Prostate gland (tissue), 2 donors: ENCODE measurements around the gene HNRNPR. TPM values are rescaled to one million over a fixed set of nuclear protein-coding genes. Genes with fewer than 3 reads are reported as not detected.

ENCODE experiments used
- DNase-seq: peaks from one replicate; pipeline ENCODE4 v3.0.0-alpha.2; 2019; ENCODE audit warnings: low spot score
- H3K27ac ChIP-seq, 2 donors: fragments of 200-600 bp; sonication (generic); 2 replicates each; pipeline ENCODE4 v1.5.1; 2017 to 2019
- H3K27me3 ChIP-seq: fragments of 200-600 bp; sonication (generic); replicated peaks from 2 replicates; pipeline ENCODE4 v1.5.1; 2019; ENCODE audit not compliant: insufficient read depth
- H3K36me3 ChIP-seq, 2 donors: fragments of 200-600 bp; sonication (generic); 1 replicate in 1 of 2; 2 replicates in 1 of 2; pipeline versions ENCODE4 v1.5.1 to v1.8.1; 2017 to 2019
- H3K4me1 ChIP-seq: fragments of 200-600 bp; sonication (generic); replicated peaks from 2 replicates; pipeline ENCODE4 v1.5.1; 2019
- H3K4me3 ChIP-seq, 2 donors: fragments of 200-600 bp; sonication (generic); 2 replicates each; pipeline ENCODE4 v1.5.1; 2017 to 2019
- H3K9me3 ChIP-seq: fragments of 200-600 bp; sonication (generic); 2 replicates; pipeline ENCODE4 v1.5.1; 2017
- CTCF ChIP-seq, 4 experiments: fragments of 200-600 bp in 2 of 4; fragments of 450-650 bp in 2 of 4; sonication (generic) in 2 of 4; IDR thresholded peaks; 1 replicate in 3 of 4; 2 replicates in 1 of 4; pipeline ENCODE4 v1.5.1; 2016 to 2019; ENCODE audit warnings: antibody characterized with exemption in 4 of 4, mild to moderate bottlenecking in 2 of 4, moderate library complexity in 2 of 4
- POLR2A ChIP-seq: fragments of 450-650 bp; IDR thresholded peaks from one replicate; pipeline ENCODE4 v1.6.1; 2016; ENCODE audit warnings: antibody characterized with exemption, mild to moderate bottlenecking
- POLR2AphosphoS5 ChIP-seq: sonication (generic); formaldehyde crosslinking; IDR thresholded peaks from one replicate; pipeline ENCODE4 v1.6.1; 2017; ENCODE audit warnings: antibody characterized with exemption
- WGBS: methylation state at CpG from one replicate; pipeline ENCODE4 v1.1.5; 2018; 5-methylcytosine and 5-hydroxymethylcytosine counted together
- intact Hi-C: fragments of 100-400 bp; cut with DNase I; formaldehyde crosslinking; loops from one replicate; pipeline ENCODE4 v1.14.2; 2022
- total RNA-seq, 2 donors: library from RNA; depleted of rRNA; stranded (reverse); fragments of >200 nt; gene quantifications; one replicate each; pipeline ENCODE4 v1.1.0, GENCODE V29; 2016

HNRNPR gene
- total RNA-seq, 2 donors from 2014 or later = 85.8 to 88.1 TPM

GRCh38 chr1:23370709-23371584, 26.9 kb upstream of the HNRNPR start:
- Histone ChIP-seq H3K27me3 (no peaks in the 10 kb centered on the region), H3K4me1 (peaks cover 18% of the 10 kb centered on the region), H3K27ac (peak overlapping the region; percentile 99), H3K36me3 (no peaks in the 10 kb centered on the region), H3K4me3 (peak overlapping the region in 1 of 2 donors; percentile 88), H3K9me3 (no peaks in the 10 kb centered on the region)
- intact Hi-C loops = no loop called here
- peak; percentile 65 for DNase-seq
- 9% methylated on average over 13 of the region's 13 CpGs for WGBS
- TF ChIP-seq CTCF (IDR thresholded peaks at IDR 0.05) (no peak), POLR2A (no peak), POLR2AphosphoS5 (peak; percentile 53)

- peak overlapping the region; percentile 82 to 88 for H3K4me3 ChIP-seq
- 19% methylated on average over 5 of the region's 5 CpGs for WGBS
Observed at GRCh38 chr1:23370330-23370708, 26.2 kb upstream of the HNRNPR start.

GRCh38 chr1:23369335-23370013, 25.4 kb upstream of the HNRNPR start, which contains the start of gene ZNF436:
TSS of gene ZNF436 (minus strand) at chr1:23369836. CDS start at chr1:23368005, 1,831 bp downstream.
- Histone ChIP-seq H3K27me3 (no peaks in the 10 kb centered on the region), H3K4me1 (peaks cover 18% of the 10 kb centered on the region), H3K9me3 (no peaks in the 10 kb centered on the region), H3K27ac (peak within 1 kb of the TSS; percentile 99), H3K4me3 (peak within 1 kb of the TSS; percentile 82 to 88), H3K36me3 (peaks cover 0 to 4% of the 10 kb centered on the region in 2 donors)
- intact Hi-C loops = loop anchor here (2.0 kb wide), 1 partner anchor 25 kb away; the partner anchor contains the start of gene HNRNPR
- peak; percentile 85 for DNase-seq
- under 1% methylated on average over 29 of the region's 29 CpGs for WGBS
- TF ChIP-seq CTCF (IDR thresholded peaks at IDR 0.05) (no peak), POLR2AphosphoS5 (peak; percentile 52), POLR2A (peak; percentile 24)

More at GRCh38 chr1:23370330-23370708, 26.2 kb upstream of the HNRNPR start:
- H3K9me3 ChIP-seq = no peaks in the 10 kb centered on the region
- H3K27me3 ChIP-seq = no peaks in the 10 kb centered on the region
- intact Hi-C loops = no loop called here
- H3K36me3 ChIP-seq = no peaks in the 10 kb centered on the region
- no peak for TF ChIP-seq POLR2AphosphoS5
- no peak for TF ChIP-seq POLR2A
- TF ChIP-seq CTCF (IDR thresholded peaks at IDR 0.05) = no peak
- H3K27ac ChIP-seq = peak overlapping the region; percentile 99
- no peak for DNase-seq
- H3K4me1 ChIP-seq = peaks cover 18% of the 10 kb centered on the region

- TF ChIP-seq POLR2A = peak; percentile 98
- peak in 2 of 4 experiments; percentile 38 to 40 for TF ChIP-seq CTCF (IDR thresholded peaks at IDR 0.05)
- TF ChIP-seq POLR2AphosphoS5 = peak; percentile 94
- H3K4me3 ChIP-seq = peak overlapping the region; percentile 82 to 88
- WGBS = under 1% methylated on average over 59 of the region's 61 CpGs
- DNase-seq = peak; percentile 91
- no peaks in the 10 kb centered on the region for H3K9me3 ChIP-seq
- H3K36me3 ChIP-seq = peaks cover 0 to 8% of the 10 kb centered on the region in 2 donors
- peak overlapping the region; percentile 99 for H3K27ac ChIP-seq
- H3K27me3 ChIP-seq = no peaks in the 10 kb centered on the region
- intact Hi-C loops = loop anchor here (2.0 kb wide), 1 partner anchor 24 kb away; the partner anchor contains the start of gene HNRNPR
- peaks cover 18% of the 10 kb centered on the region for H3K4me1 ChIP-seq
Observed at GRCh38 chr1:23368562-23369334, 24.7 kb upstream of the HNRNPR start.
